PC-3 (cell line): ENCODE measurements around the gene AMFR.

Experiments used
- CTCF ChIP-seq: fragments of 300-600 bp; sonication (generic); conservative IDR thresholded peaks from 2 replicates; pipeline ENCODE4 v1.5.1; 2017; ENCODE audit warnings: antibody characterized with exemption, low read depth, mild to moderate bottlenecking, low read length
- EZH2 ChIP-seq: fragments of 300-600 bp; sonication (generic); IDR thresholded peaks from one replicate; pipeline ENCODE4 v1.6.1; 2017; ENCODE audit warnings: antibody characterized with exemption, mild to moderate bottlenecking, low read length; ENCODE audit not compliant: unreplicated experiment

- TF ChIP-seq CTCF (no peak), EZH2 (no peak)
Measured at GRCh38 chr16:56360117-56361008, 65.0 kb downstream of the AMFR start.
